K562 (cell line): Measurements from ENCODE around the gene AIF1. TPM values are rescaled to one million over a fixed set of nuclear protein-coding genes. Genes with fewer than 3 reads are reported as not detected.

Experiments used
- ATF4 ChIP-seq: fragments of 450-650 bp; formaldehyde crosslinking; IDR thresholded peaks from 2 replicates; pipeline ENCODE4 v1.4.0; 2022; ENCODE audit warnings: mild to moderate bottlenecking, moderate library complexity
- CEBPB ChIP-seq: fragments of 450-650 bp; IDR thresholded peaks from 2 replicates; pipeline ENCODE4 v1.6.1; 2016; ENCODE audit warnings: missing genetic modification characterization, missing compliant biosample characterization
- CXXC5 ChIP-seq: fragments of 250-450 bp; sonication (Bioruptor Pico); IDR thresholded peaks from 2 replicates; pipeline ENCODE4 v1.8.0; 2022; ENCODE audit warnings: inconsistent platforms, mild to moderate bottlenecking, moderate library complexity
- DIDO1 ChIP-seq: fragments of 450-650 bp; IDR thresholded peaks from 2 replicates; pipeline ENCODE4 v1.6.1; 2016; ENCODE audit warnings: low read depth, missing biosample characterization, missing genetic modification characterization
- E2F5 ChIP-seq: sonication (generic); formaldehyde crosslinking; IDR thresholded peaks from 2 replicates; pipeline ENCODE4 v1.8.0; 2022; ENCODE audit warnings: mild to moderate bottlenecking, missing genetic modification reagents
- GABPB2 ChIP-seq: fragments of 250-450 bp; sonication (Bioruptor Pico); conservative IDR thresholded peaks from 2 replicates; pipeline ENCODE4 v1.5.1; 2021; ENCODE audit warnings: mild to moderate bottlenecking
- HCFC1 ChIP-seq: IDR thresholded peaks from 2 replicates; pipeline ENCODE4 v1.6.1; 2012; ENCODE audit warnings: low read depth, low read length, improper control_type of control experiment
- HDAC6 ChIP-seq: IDR thresholded peaks from 2 replicates; pipeline ENCODE4 v1.6.1; 2012; ENCODE audit warnings: low read depth, mild to moderate bottlenecking, control low read depth, inconsistent platforms, low read length, moderate library complexity
- HDGF ChIP-seq: fragments of 450-650 bp; IDR thresholded peaks from 2 replicates; pipeline ENCODE4 v1.6.1; 2016
- HIVEP1 ChIP-seq: fragments of 250-450 bp; sonication (Bioruptor Pico); IDR thresholded peaks from 2 replicates; pipeline ENCODE4 v1.4.0; 2020; ENCODE audit warnings: mild to moderate bottlenecking
- HOXB6 ChIP-seq: fragments of 250-450 bp; sonication (Bioruptor Pico); IDR thresholded peaks from 2 replicates; pipeline ENCODE4 v1.5.1; 2022; ENCODE audit warnings: mild to moderate bottlenecking, borderline replicate concordance
- NCOA2 ChIP-seq, 2 experiments: fragments of 450-650 bp; IDR thresholded peaks; 2 replicates each; pipeline ENCODE4 v1.6.1; 2018; ENCODE audit warnings: mild to moderate bottlenecking in 2 of 2, moderate library complexity in 1 of 2; ENCODE audit not compliant: partially characterized antibody in 2 of 2
- POLR2A ChIP-seq: fragments of 450-650 bp; conservative IDR thresholded peaks from 2 replicates; pipeline ENCODE4 v1.6.1; 2016
- POLR2B ChIP-seq: fragments of 450-650 bp; IDR thresholded peaks from 2 replicates; pipeline ENCODE4 v1.6.1; 2018; ENCODE audit warnings: low read depth; ENCODE audit not compliant: partially characterized antibody
- RBFOX2 ChIP-seq: fragments of 200-400 bp; formaldehyde crosslinking; IDR thresholded peaks from 2 replicates; pipeline ENCODE4 v1.6.1; 2017; ENCODE audit warnings: low read depth, mild to moderate bottlenecking, low read length, moderate library complexity
- SIX5 ChIP-seq, 2 experiments: IDR thresholded peaks; 2 replicates each; pipeline ENCODE4 v1.6.1; 2011; ENCODE audit warnings: low read length in 2 of 2, borderline replicate concordance in 1 of 2, low read depth in 1 of 2, mild to moderate bottlenecking in 1 of 2, moderate library complexity in 1 of 2; ENCODE audit not compliant: insufficient read depth in 1 of 2
- SRF ChIP-seq, 2 experiments: fragments of 250-450, 450-650 bp in 1 of 2; sonication (Bioruptor Pico) in 1 of 2; sonication (generic) in 1 of 2; formaldehyde crosslinking; IDR thresholded peaks; 2 replicates each; pipeline versions ENCODE4 v1.5.0 to v1.5.1; 2020 to 2022; ENCODE audit warnings: mild to moderate bottlenecking in 1 of 2, missing genetic modification reagents in 1 of 2
- TGIF2 ChIP-seq: sonication (generic); formaldehyde crosslinking; IDR thresholded peaks from 2 replicates; pipeline ENCODE4 v1.8.1; 2022; ENCODE audit warnings: mild to moderate bottlenecking, missing genetic modification reagents, moderate library complexity
- ZBTB33 ChIP-seq: sonication (generic); formaldehyde crosslinking; IDR thresholded peaks from 2 replicates; pipeline ENCODE4 v1.8.1; 2023; ENCODE audit warnings: mild to moderate bottlenecking, missing genetic modification reagents
- ZFP91 ChIP-seq: sonication (generic); formaldehyde crosslinking; IDR thresholded peaks from 2 replicates; pipeline ENCODE4 v1.8.0; 2022; ENCODE audit warnings: mild to moderate bottlenecking, missing genetic modification reagents
- ZNF239 ChIP-seq: fragments of 250-450 bp; sonication (Bioruptor Pico); IDR thresholded peaks from 2 replicates; pipeline ENCODE4 v1.4.0; 2020; ENCODE audit warnings: mild to moderate bottlenecking
- ZNF436 ChIP-seq: fragments of 250-450, 450-650 bp; sonication (Bioruptor Pico); formaldehyde crosslinking; IDR thresholded peaks from 2 replicates; pipeline ENCODE4 v1.7.0; 2020; ENCODE audit warnings: mild to moderate bottlenecking
- polyA plus RNA-seq, 8 experiments: library from polyadenylated mRNA; depleted of rRNA in 4 of 8; stranded (reverse) in 5 of 8; unstranded in 3 of 8; fragments of >200 nt; fragmentation: Nextera tagmentation in 2 of 8; fragmentation: Illumina TruSeq in 1 of 8; extraction: Ambion mirVana in 2 of 8; extraction: Trizol in 1 of 8; gene quantifications; 2 replicates each; pipeline versions ENCODE4 v1.2.1 to v1.2.3, GENCODE V29; 2011 to 2014; ENCODE audit warnings: inconsistent platforms in 1 of 8, missing spikeins in 1 of 8
- total RNA-seq, 7 experiments: library from RNA; depleted of rRNA in 6 of 7; stranded (reverse); fragments of >200 nt in 6 of 7; fragmentation: Illumina TruSeq in 2 of 7; extraction: Trizol in 2 of 7; gene quantifications; 2 replicates each; pipeline versions ENCODE4 v1.2.1 to v1.2.3, GENCODE V29; 2011 to 2021; ENCODE audit warnings: low replicate concordance in 1 of 7

AIF1 gene
- total and polyA plus RNA-seq, 9 of the 15 experiments (the other 6 are each of a cell fraction or from before 2014, with no cell fraction given), result 9.4 to 33.4 (median 19.4) TPM

GRCh38 chr6:31660381-31661261, 45.6 kb downstream of the AIF1 start, which contains the start of gene C6orf47 (continued):
- TF ChIP-seq GABPB2 (CRISPR knock-in tag), result peak; percentile 59; the same call in 1 of the 2 replicates
- TF ChIP-seq HOXB6 (CRISPR knock-in tag), result 0 out of 2 replicates have a peak, but pooled peaks have one; percentile 30
- TF ChIP-seq POLR2A, result peak; percentile 93
- TF ChIP-seq SIX5 (IDR thresholded peaks at IDR 0.05; ENCODE audit: borderline replicate concordance in 1 of 2, insufficient read depth in 1 of 2, low read depth in 1 of 2, low read length in 2 of 2), result 0 out of 4 replicates have a peak, but pooled peaks of 1 of the 2 experiments have one; percentile 2
- peak; percentile 23; the same call in 1 of the 2 replicates for TF ChIP-seq DIDO1
- TF ChIP-seq NCOA2 (IDR thresholded peaks at IDR 0.05; ENCODE audit: partially characterized antibody in 2 of 2), result no peak
- TF ChIP-seq E2F5 (CRISPR knock-in tag), result no peak
- TF ChIP-seq POLR2B, result peak; percentile 78
- TF ChIP-seq HDGF, result peak; percentile 59; the same call in 1 of the 2 replicates
- no peak for TF ChIP-seq ZNF239
- 0 out of 2 replicates have a peak, but pooled peaks have one; percentile 43 for TF ChIP-seq HIVEP1 (CRISPR knock-in tag)
- peak; percentile 64 for TF ChIP-seq HCFC1
- TF ChIP-seq CXXC5 (CRISPR knock-in tag), result peak; percentile 95
- 0 out of 2 replicates have a peak, but pooled peaks have one; percentile 35 for TF ChIP-seq ZBTB33
- peak; percentile 96 for TF ChIP-seq RBFOX2
- TF ChIP-seq TGIF2, result peak; percentile 80; the same call in 1 of the 2 replicates
- TF ChIP-seq ZNF436 (CRISPR knock-in tag), result no peak
- peak in 1 of 2 experiments; percentile 5; a peak in 3 of 4 replicates for TF ChIP-seq SRF (CRISPR knock-in tag; IDR thresholded peaks at IDR 0.05)
- TF ChIP-seq HDAC6, result peak; percentile 68; the same call in 1 of the 2 replicates
- TF ChIP-seq ZFP91, result 0 out of 2 replicates have a peak, but pooled peaks have one; percentile 5
- peak; percentile 71 for TF ChIP-seq ATF4 (CRISPR knock-in tag)
- TF ChIP-seq CEBPB (tag), result peak; percentile 97
